ENCODE measurements around the gene TRABD.
"Not testable (repeated sequence)": the region's sequence is repeated elsewhere in the genome, so short reads cannot be mapped to it uniquely, and the experiment has no call there.

DNA sequence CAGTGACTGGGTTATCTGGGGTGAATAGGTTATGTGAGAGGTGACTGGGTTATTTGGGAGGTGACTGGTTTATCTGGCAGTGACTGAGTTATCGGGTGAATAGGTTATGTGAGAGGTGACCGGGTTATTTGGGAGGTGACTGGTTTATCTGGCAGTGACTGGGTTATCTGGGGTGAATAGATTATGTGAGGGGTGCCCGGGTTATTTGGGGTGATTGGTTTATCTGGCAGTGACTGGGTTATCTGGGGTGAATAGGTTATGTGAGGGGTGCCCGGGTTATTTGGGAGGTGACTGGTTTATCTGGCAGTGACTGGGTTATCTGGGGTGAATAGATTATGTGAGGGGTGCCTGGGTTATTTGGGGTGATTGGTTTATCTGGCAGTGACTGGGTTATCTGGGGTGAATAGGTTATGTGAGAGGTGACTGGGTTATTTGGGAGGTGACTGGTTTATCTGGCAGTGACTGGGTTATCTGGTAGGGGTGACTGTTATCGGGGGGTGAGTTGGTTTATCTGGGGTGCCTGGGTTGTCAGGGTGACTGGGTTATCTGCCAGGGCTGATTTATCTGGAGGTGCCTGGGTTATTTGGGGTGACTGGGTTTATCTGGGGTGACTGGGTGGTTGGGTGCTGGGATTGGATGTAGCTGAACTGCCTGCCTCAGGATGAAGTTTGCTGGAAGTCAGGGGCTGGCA lies 17.1 kb upstream of the TRABD start:
- TF ChIP-seq CTBP1 (IDR thresholded peaks at IDR 0.05; ENCODE audit: borderline replicate concordance); TARDBP (IDR thresholded peaks at IDR 0.05); ELF4 (IDR thresholded peaks at IDR 0.05); HDGF (IDR thresholded peaks at IDR 0.05; ENCODE audit: borderline replicate concordance); SUZ12 (IDR thresholded peaks at IDR 0.05): not testable (repeated sequence)
